Endothelial cell of umbilical vein (primary cell): ENCODE measurements around the gene PPP1R8. TPM values are rescaled to one million over a fixed set of nuclear protein-coding genes. Genes with fewer than 3 reads are reported as not detected.

Source experiments
- BruUV-seq: library from RNA; stranded (reverse); fragments of 400-500 nt; replicated peaks from 2 replicates; lab custom pipeline; 2021; lab: Mats Ljungman, UMichigan
- CTCF ChIA-PET: fragments of 300-600, 350-600 bp; sonication (Branson Sonifier 250); formaldehyde crosslinking; loops from one replicate; lab custom pipeline; 2021; ENCODE audit warnings: antibody characterized with exemption, inconsistent platforms; lab: Charles Lee
- POLR2A ChIA-PET: fragments of 300-600, 350-600 bp; sonication (Branson Sonifier 250); formaldehyde crosslinking; loops from one replicate; lab custom pipeline; 2021; ENCODE audit warnings: antibody characterized with exemption, inconsistent platforms; lab: Charles Lee
- DNase-seq: peaks from one replicate; pipeline ENCODE4 v3.0.0-alpha.2; 2011; ENCODE audit warnings: low read depth, low spot score
- FAIRE-seq: peaks from 2 replicates; lab custom pipeline; 2011; peaks lifted over from hg19 to GRCh38; lab: Jason Lieb, UNC
- H2AFZ ChIP-seq: 2 replicates; pipeline ENCODE4 v1.6.0; 2012; ENCODE audit warnings: low read depth, low read length, control low read depth, inconsistent platforms
- H3K27ac ChIP-seq: 2 replicates; pipeline ENCODE4 v1.5.1; 2011; ENCODE audit warnings: low read depth, mild to moderate bottlenecking, control low read depth, low read length, moderate library complexity; ENCODE audit not compliant: insufficient read depth
- H3K27me3 ChIP-seq, 2 experiments: 2 replicates each; pipeline versions ENCODE4 v1.6.0 to v1.6.1; 2011; ENCODE audit warnings: low read length in 2 of 2, mixed read lengths in 1 of 2; ENCODE audit not compliant: control insufficient read depth in 2 of 2, insufficient read depth in 2 of 2
- H3K36me3 ChIP-seq, 2 experiments: 2 replicates in 1 of 2; 3 replicates in 1 of 2; pipeline ENCODE4 v1.5.1; 2011; ENCODE audit warnings: low read length in 2 of 2, mild to moderate bottlenecking in 1 of 2, moderate library complexity in 1 of 2; ENCODE audit not compliant: control insufficient read depth in 2 of 2, insufficient read depth in 2 of 2; ENCODE audit errors: extremely low read depth in 1 of 2
- H3K4me1 ChIP-seq: 3 replicates; pipeline ENCODE4 v1.5.1; 2011; ENCODE audit warnings: mild to moderate bottlenecking, low read length; ENCODE audit not compliant: control insufficient read depth, insufficient read depth; ENCODE audit errors: extremely low read depth
- H3K4me2 ChIP-seq: 2 replicates; pipeline ENCODE4 v1.6.1; 2011; ENCODE audit warnings: low read length, control low read depth, mixed read lengths; ENCODE audit not compliant: insufficient read depth
- H3K4me3 ChIP-seq, 3 experiments: fragments of 200-600 bp in 1 of 3; sonication (generic), shearing (Covaris generic) in 1 of 3; replicated peaks in 1 of 3; 2 replicates each; pipeline ENCODE4 v1.5.1; 2011 to 2016; ENCODE audit warnings: control low read depth in 3 of 3, low read length in 3 of 3, mild to moderate bottlenecking in 2 of 3, inconsistent platforms in 1 of 3, low read depth in 1 of 3, moderate library complexity in 1 of 3; ENCODE audit not compliant: insufficient read depth in 1 of 3
- H3K79me2 ChIP-seq: 2 replicates; pipeline ENCODE4 v1.6.0; 2012; ENCODE audit warnings: low read length, inconsistent platforms; ENCODE audit not compliant: control insufficient read depth, insufficient read depth
- H3K9ac ChIP-seq: replicated peaks from 2 replicates; pipeline ENCODE3; 2011; ENCODE audit warnings: low read length, control low read depth; ENCODE audit not compliant: insufficient read depth; ENCODE audit errors: extremely low read depth
- H3K9me1 ChIP-seq: replicated peaks from 3 replicates; pipeline ENCODE4 v1.6.0; 2011; ENCODE audit warnings: mild to moderate bottlenecking, low read length; ENCODE audit not compliant: control insufficient read depth, insufficient read depth; ENCODE audit errors: extremely low read depth
- H3K9me3 ChIP-seq: replicated peaks from 2 replicates; pipeline ENCODE4 v1.5.1; 2012; ENCODE audit warnings: low read length, inconsistent platforms; ENCODE audit not compliant: control insufficient read depth, insufficient read depth
- H4K20me1 ChIP-seq: replicated peaks from 2 replicates; pipeline ENCODE3; 2011; ENCODE audit warnings: mild to moderate bottlenecking, low read length; ENCODE audit not compliant: control insufficient read depth, insufficient read depth; ENCODE audit errors: extremely low read depth
- CTCF ChIP-seq, 2 donors: IDR thresholded peaks; 1 replicate in 1 of 2; 2 replicates in 1 of 2; pipeline ENCODE4 v1.5.1; 2011; ENCODE audit warnings: low read length in 2 of 2, mild to moderate bottlenecking in 2 of 2, moderate library complexity in 2 of 2, control low read depth in 1 of 2, inconsistent platforms in 1 of 2, low read depth in 1 of 2; ENCODE audit not compliant: insufficient read depth in 1 of 2; ENCODE audit errors: extremely low read depth in 1 of 2
- EZH2 ChIP-seq: IDR thresholded peaks from 2 replicates; pipeline ENCODE4 v1.6.1; 2012; ENCODE audit warnings: borderline replicate concordance, low read depth, mild to moderate bottlenecking, moderate library complexity, low read length, inconsistent platforms; ENCODE audit not compliant: severe bottlenecking
- FOS ChIP-seq: IDR thresholded peaks from 2 replicates; pipeline ENCODE4 v1.6.1; 2011; ENCODE audit warnings: mild to moderate bottlenecking, low read length, moderate library complexity, borderline replicate concordance; ENCODE audit not compliant: insufficient read depth
- GATA2 ChIP-seq: IDR thresholded peaks from 2 replicates; pipeline ENCODE4 v1.7.0; 2011; ENCODE audit warnings: low read depth, mild to moderate bottlenecking, moderate library complexity, mixed read lengths, low read length; ENCODE audit not compliant: insufficient read length, insufficient read depth
- JUN ChIP-seq: IDR thresholded peaks from 2 replicates; pipeline ENCODE4 v1.6.1; 2011; ENCODE audit warnings: borderline replicate concordance, low read depth; ENCODE audit not compliant: insufficient read length, insufficient read depth
- MAX ChIP-seq: IDR thresholded peaks from 2 replicates; pipeline ENCODE4 v1.6.1; 2011; ENCODE audit not compliant: insufficient read depth, insufficient read length
- MYC ChIP-seq: IDR thresholded peaks from one replicate; pipeline ENCODE4 v1.6.1; 2011; ENCODE audit warnings: mild to moderate bottlenecking, low read depth, low read length
- POLR2A ChIP-seq: IDR thresholded peaks from 2 replicates; pipeline ENCODE4 v1.6.1; 2012; ENCODE audit warnings: low read depth, mild to moderate bottlenecking, control low read depth, low read length
- POLR2AphosphoS5 ChIP-seq: IDR thresholded peaks from 2 replicates; pipeline ENCODE4 v1.6.1; 2012; ENCODE audit warnings: low read depth, mild to moderate bottlenecking, control low read depth, low read length, moderate library complexity; ENCODE audit not compliant: insufficient read depth
- dilution Hi-C: fragments of 300-500 bp; cut with MboI; formaldehyde crosslinking; loops from one replicate; pipeline ENCODE4 v1.15.0; 2019; ENCODE audit warnings: low sequenced_read_pairs; ENCODE audit not compliant: extremely low pct_ligation_motif_present
- intact Hi-C: fragments of 100-400 bp; cut with micrococcal nuclease; formaldehyde crosslinking; loops from one replicate; pipeline ENCODE4 v1.10.0; 2022
- polyA plus RNA-seq, 4 experiments: library from polyadenylated mRNA; depleted of rRNA in 3 of 4; stranded (reverse) in 3 of 4; unstranded in 1 of 4; fragments of >200 nt; gene quantifications; 2 replicates each; pipeline versions ENCODE4 v1.2.1 to v1.2.3, GENCODE V29; 2011 to 2012; ENCODE audit warnings: missing spikeins in 1 of 4
- total RNA-seq: library from RNA; stranded (reverse); gene quantifications from 2 replicates; pipeline ENCODE4 v1.2.3, GENCODE V29; 2021

Gene PPP1R8
- total and polyA plus RNA-seq, 2 donors (not counting 3 experiments of a cell fraction or from before 2014, with no cell fraction given) = 39.0 to 48.5 TPM

DNA sequence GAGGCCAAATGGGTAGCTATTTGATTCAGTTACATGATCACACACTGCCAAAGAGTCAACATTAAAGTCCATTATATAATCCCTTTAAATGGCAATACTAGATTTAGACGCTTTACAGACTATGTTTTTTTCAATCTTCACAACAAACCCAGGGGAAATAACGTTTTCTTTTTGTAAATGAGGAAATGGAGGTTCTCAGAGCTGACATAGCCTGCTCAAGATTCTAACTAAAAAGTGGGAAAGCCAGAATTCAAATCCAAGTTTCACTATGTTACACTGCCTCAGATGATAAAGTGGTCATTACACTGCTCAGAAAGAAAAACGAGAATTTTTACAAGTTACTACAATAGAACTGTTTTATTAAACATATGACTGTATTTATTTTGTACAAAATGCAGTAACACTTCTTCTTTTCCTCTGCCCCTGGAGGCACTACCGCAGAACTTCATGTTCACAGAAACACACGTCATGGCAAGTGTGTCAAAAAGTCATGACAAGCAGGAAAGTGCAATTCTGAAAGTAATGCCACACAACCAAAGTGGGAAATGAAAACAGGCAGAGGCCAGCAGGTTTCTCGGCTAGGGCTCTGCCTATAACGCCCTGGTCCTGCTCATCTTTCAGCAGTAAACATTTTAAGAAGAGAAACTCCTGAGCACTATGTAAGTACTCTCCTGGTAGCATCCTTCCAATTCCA is 60.8 kb downstream of the PPP1R8 start:
- ChIA-PET POLR2A (no interaction called here), CTCF (interaction anchor here (0.7 to 1.3 kb wide), 3 partner anchors 18 to 88 kb away, joined by 3 read pairs; no protein-coding TSS in a partner anchor)
- H3K9me1 ChIP-seq = no peaks in the 10 kb centered on the region
- no peak overlapping the region for H2AFZ ChIP-seq
- H3K4me3 ChIP-seq = no peak overlapping the region
- no peak for FAIRE-seq
- no peak overlapping the region for H3K4me2 ChIP-seq
- H3K4me1 ChIP-seq = no peaks in the 10 kb centered on the region
- no peaks in the 10 kb centered on the region for H3K9me3 ChIP-seq
- no peak overlapping the region for H3K9ac ChIP-seq
- dilution Hi-C loops (no loop called here), intact Hi-C loops (no loop called here)
- DNase-seq = no peak
- H3K79me2 ChIP-seq = no peaks in the 10 kb centered on the region
- no peaks in the 10 kb centered on the region for H4K20me1 ChIP-seq
- TF ChIP-seq FOS = no peak
- no peak for TF ChIP-seq MYC
- TF ChIP-seq POLR2A = no peak
- TF ChIP-seq GATA2 = no peak
- TF ChIP-seq JUN = no peak
- TF ChIP-seq EZH2 = no peak
- no peak for TF ChIP-seq POLR2AphosphoS5
- no peak for TF ChIP-seq CTCF (IDR thresholded peaks at IDR 0.05; ENCODE audit: extremely low read depth in 1 of 2, insufficient read depth in 1 of 2, low read depth in 1 of 2, low read length in 2 of 2)
- TF ChIP-seq MAX = no peak
- no TSS peak for BruUV-seq
- H3K27ac ChIP-seq = no peak overlapping the region
- peaks cover 12 to 22% of the 10 kb centered on the region in 2 experiments for H3K36me3 ChIP-seq
- H3K27me3 ChIP-seq = no peaks in the 10 kb centered on the region
